Measurements from ENCODE around the gene TBCD. TPM values are rescaled to one million over a fixed set of nuclear protein-coding genes. Genes with fewer than 3 reads are reported as not detected.

TBCD gene
- total RNA-seq, 2 experiments from 2014 or later, result 77.8 to 85.8 TPM

- no peaks in the 10 kb centered on the region for H3K27me3 Mint-ChIP-seq
- POLR2A ChIA-PET, result no interaction called here
- H3K4me1 Mint-ChIP-seq (ENCODE audit: low read depth), result peaks cover 61% of the 10 kb centered on the region
- H3K4me3 Mint-ChIP-seq, result no peak overlapping the region
- H3K36me3 Mint-ChIP-seq (ENCODE audit: low read depth), result peaks cover 12% of the 10 kb centered on the region
- no peaks in the 10 kb centered on the region for H3K9me3 Mint-ChIP-seq
- CTCF ChIA-PET, result no interaction called here
- no peak for DNase-seq
- no peak for ATAC-seq
- intact Hi-C loops (cut with micrococcal nuclease), result no loop called here
- no peak overlapping the region for H3K27ac Mint-ChIP-seq
- TF ChIP-seq CTCF (IDR thresholded peaks at IDR 0.05), result no peak
These were observed 116.0 kb downstream of the TBCD start for GRCh38 chr17:82867763-82868325.

- Mint-ChIP-seq H3K4me1 (ENCODE audit: low read depth) (peaks cover 52% of the 10 kb centered on the region), H3K9me3 (no peaks in the 10 kb centered on the region), H3K27me3 (no peaks in the 10 kb centered on the region), H3K4me3 (no peak overlapping the region), H3K27ac (no peak overlapping the region), H3K36me3 (ENCODE audit: low read depth) (peaks cover 15% of the 10 kb centered on the region)
- CTCF ChIA-PET, result interaction anchor here (0.6 to 1.3 kb wide), 2 partner anchors 12 kb away, joined by 3 to 4 read pairs; no protein-coding TSS in a partner anchor
- ATAC-seq (no peak), DNase-seq (no peak)
- intact Hi-C loops (cut with micrococcal nuclease), result no loop called here
- TF ChIP-seq CTCF (IDR thresholded peaks at IDR 0.05), result no peak
- POLR2A ChIA-PET, result no interaction called here
These were observed 116.9 kb downstream of the TBCD start for GRCh38 chr17:82868715-82869131.

DNA sequence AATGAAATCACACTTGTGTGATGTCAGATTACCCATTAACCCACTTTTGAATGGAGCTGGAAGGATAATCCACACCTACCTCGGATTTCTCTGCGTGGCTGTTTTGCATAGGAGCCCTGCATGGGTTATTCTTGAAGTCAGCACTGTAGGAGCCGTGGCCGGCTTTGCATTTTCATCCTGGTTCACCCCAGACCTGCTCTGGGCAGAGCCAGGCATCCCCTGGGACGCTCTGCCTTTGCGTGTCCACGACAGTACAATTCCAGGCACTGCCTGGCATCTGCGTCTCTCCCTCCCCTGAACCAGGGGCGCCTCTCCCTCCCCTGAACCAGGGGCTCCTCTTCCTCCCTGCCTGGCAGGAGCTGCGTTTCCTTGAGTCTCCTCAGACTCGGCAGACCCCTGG is 117.7 kb downstream of the TBCD start:
- Mint-ChIP-seq H3K27me3 (no peaks in the 10 kb centered on the region), H3K9me3 (no peaks in the 10 kb centered on the region), H3K4me1 (ENCODE audit: low read depth) (peaks cover 44% of the 10 kb centered on the region), H3K36me3 (ENCODE audit: low read depth) (peaks cover 15% of the 10 kb centered on the region), H3K27ac (no peak overlapping the region), H3K4me3 (no peak overlapping the region)
- ChIA-PET CTCF (interaction anchor here (1.1 to 1.3 kb wide), 4 partner anchors 11 to 48 kb away, joined by 3 to 4 read pairs (median 4); no protein-coding TSS in a partner anchor), POLR2A (no interaction called here)
- no peak for ATAC-seq
- no peak for TF ChIP-seq CTCF (IDR thresholded peaks at IDR 0.05)
- DNase-seq, result no peak
- intact Hi-C loops (cut with micrococcal nuclease), result no loop called here

GRCh38 chr17:82870091-82870491 is 118.2 kb downstream of the TBCD start:
- ChIA-PET POLR2A (interaction anchor here (1.4 kb wide), 1 partner anchor 16 kb away, joined by 6 read pairs; no protein-coding TSS in a partner anchor), CTCF (interaction anchor here (1.1 to 1.6 kb wide), 6 partner anchors 11 to 88 kb away, joined by 3 to 4 read pairs (median 4); no protein-coding TSS in a partner anchor)
- intact Hi-C loops (cut with micrococcal nuclease), result no loop called here
- no peak for DNase-seq
- Mint-ChIP-seq H3K36me3 (ENCODE audit: low read depth) (peaks cover 15% of the 10 kb centered on the region), H3K27ac (no peak overlapping the region), H3K27me3 (no peaks in the 10 kb centered on the region), H3K4me3 (no peak overlapping the region), H3K4me1 (ENCODE audit: low read depth) (peaks cover 45% of the 10 kb centered on the region), H3K9me3 (no peaks in the 10 kb centered on the region)
- no peak for ATAC-seq
- no peak for TF ChIP-seq CTCF (IDR thresholded peaks at IDR 0.05)

- Mint-ChIP-seq H3K4me1 (ENCODE audit: low read depth) (peaks cover 40% of the 10 kb centered on the region), H3K27me3 (no peaks in the 10 kb centered on the region), H3K9me3 (no peaks in the 10 kb centered on the region), H3K36me3 (ENCODE audit: low read depth) (peaks cover 15% of the 10 kb centered on the region), H3K4me3 (no peak overlapping the region), H3K27ac (no peak overlapping the region)
- no peak for DNase-seq
- ChIA-PET CTCF (interaction anchor here (0.8 to 2.6 kb wide), 5 partner anchors 12 to 89 kb away, joined by 3 to 11 read pairs (median 3); no protein-coding TSS in a partner anchor), POLR2A (interaction anchor here (1.4 kb wide), 2 partner anchors 16 to 329 kb away, joined by 4 to 6 read pairs; no protein-coding TSS in a partner anchor)
- ATAC-seq, result no peak
- TF ChIP-seq CTCF (IDR thresholded peaks at IDR 0.05), result no peak
- intact Hi-C loops (cut with micrococcal nuclease), result no loop called here
These were observed 118.7 kb downstream of the TBCD start for GRCh38 chr17:82870541-82870940.

All from activated CD8-positive, alpha-beta T cell treated with anti-CD3 and anti-CD28 coated beads for 36 hours (primary cell).